Natural killer cell (primary cell): ENCODE measurements around the gene PDE11A. TPM values are rescaled to one million over a fixed set of nuclear protein-coding genes. Genes with fewer than 3 reads are reported as not detected.

Experiments
- ATAC-seq, 3 donors: fragments of 150-1000 bp in 2 of 3; fragments of 200-7000 bp in 1 of 3; cut with Tn5 transposase; 1 replicate in 1 of 3; 2 replicates in 2 of 3; pipeline ENCODE4 v1.10.0; 2021; ENCODE audit warnings: mild to moderate bottlenecking in 2 of 3, moderate library complexity in 2 of 3
- DNase-seq, 2 donors: peaks; one replicate each; pipeline versions ENCODE4 v3.0.0 to v3.0.0-alpha.2; 2013 to 2021; ENCODE audit warnings: mixed read lengths in 1 of 2
- H3K27ac ChIP-seq: one replicate; pipeline ENCODE4 v1.5.1; 2013; ENCODE audit warnings: mild to moderate bottlenecking, low read length
- H3K27me3 ChIP-seq: one replicate; pipeline ENCODE4 v1.6.1; 2013; ENCODE audit warnings: low read length; ENCODE audit not compliant: control insufficient read depth, insufficient read depth
- H3K36me3 ChIP-seq: one replicate; pipeline ENCODE4 v1.6.1; 2013; ENCODE audit warnings: low read length; ENCODE audit not compliant: control insufficient read depth, insufficient read depth
- H3K4me1 ChIP-seq: one replicate; pipeline ENCODE4 v1.6.1; 2013; ENCODE audit warnings: low read length; ENCODE audit not compliant: control insufficient read depth, insufficient read depth
- H3K4me3 ChIP-seq: one replicate; pipeline ENCODE4 v1.5.1; 2013; ENCODE audit warnings: low read length
- H3K9me3 ChIP-seq: one replicate; pipeline ENCODE4 v1.6.1; 2013; ENCODE audit warnings: low read length; ENCODE audit not compliant: control insufficient read depth, insufficient read depth
- H3K27ac Mint-ChIP-seq, 2 donors: one replicate each; pipeline ENCODE4 v1.8.0; 2022; ENCODE audit warnings: mild to moderate bottlenecking in 2 of 2, mixed read lengths in 2 of 2, moderate library complexity in 1 of 2
- H3K27me3 Mint-ChIP-seq, 2 donors: one replicate each; pipeline ENCODE4 v1.8.0; 2022; ENCODE audit warnings: low read depth in 2 of 2, mixed read lengths in 2 of 2
- H3K36me3 Mint-ChIP-seq: one replicate; pipeline ENCODE4 v1.8.0; 2022; ENCODE audit warnings: mixed read lengths
- H3K4me1 Mint-ChIP-seq, 2 donors: one replicate each; pipeline ENCODE4 v1.8.0; 2022; ENCODE audit warnings: mixed read lengths in 2 of 2
- H3K4me3 Mint-ChIP-seq: one replicate; pipeline ENCODE4 v1.8.0; 2022; ENCODE audit warnings: mild to moderate bottlenecking, moderate library complexity, mixed read lengths
- H3K9me3 Mint-ChIP-seq, 2 donors: one replicate each; pipeline ENCODE4 v1.8.0; 2022; ENCODE audit warnings: mixed read lengths in 2 of 2
- CTCF ChIP-seq: fragments of 200-600 bp; IDR thresholded peaks from one replicate; pipeline ENCODE4 v1.8.0; 2022; ENCODE audit warnings: antibody characterized with exemption
- WGBS: methylation state at CpG from one replicate; pipeline ENCODE4 v1.1.7; 2013; ENCODE audit warnings: missing lambda C conversion rate; ENCODE audit not compliant: insufficient coverage; 5-methylcytosine and 5-hydroxymethylcytosine counted together
- intact Hi-C: fragments of 100-400 bp; cut with micrococcal nuclease; formaldehyde crosslinking; loops from one replicate; pipeline ENCODE4 v1.14.2; 2022
- total RNA-seq, 4 donors: library from RNA; stranded (reverse); fragments of 120-200 nt in 1 of 4; gene quantifications; one replicate each; pipeline versions ENCODE4 v1.2.3 to v1.2.4, GENCODE V29; 2013 to 2022

PDE11A gene
- total RNA-seq, 3 donors from 2014 or later (not counting 1 experiment from before 2014, with no cell fraction given), result not detected

- Mint-ChIP-seq H3K27me3 (peaks cover 0 to 11% of the 10 kb centered on the region in 2 donors), H3K4me1 (no peaks in the 10 kb centered on the region), H3K4me3 (no peak overlapping the region), H3K9me3 (no peaks in the 10 kb centered on the region), H3K36me3 (no peaks in the 10 kb centered on the region), H3K27ac (no peak overlapping the region)
- no peak for TF ChIP-seq CTCF
- Histone ChIP-seq H3K27ac (no peak overlapping the region), H3K36me3 (no peaks in the 10 kb centered on the region), H3K4me3 (no peak overlapping the region), H3K9me3 (no peaks in the 10 kb centered on the region), H3K27me3 (no peaks in the 10 kb centered on the region), H3K4me1 (no peaks in the 10 kb centered on the region)
- WGBS, result 100% methylated on average over 1 of the region's 1 CpG
- DNase-seq (no peak), ATAC-seq (no peak)
- intact Hi-C loops, result no loop called here
These were observed 490.6 kb downstream of the PDE11A start for GRCh38 chr2:177582000-177582399.

- H3K4me1 Mint-ChIP-seq, result no peaks in the 10 kb centered on the region
- Histone ChIP-seq H3K36me3 (no peaks in the 10 kb centered on the region), H3K27me3 (no peaks in the 10 kb centered on the region), H3K4me1 (no peaks in the 10 kb centered on the region), H3K4me3 (no peak overlapping the region), H3K9me3 (no peaks in the 10 kb centered on the region), H3K27ac (no peak overlapping the region)
- no peak overlapping the region for H3K27ac Mint-ChIP-seq
- ATAC-seq (no peak), DNase-seq (no peak)
- no peak for TF ChIP-seq CTCF
- intact Hi-C loops, result no loop called here
- H3K4me3 Mint-ChIP-seq, result no peak overlapping the region
- no peaks in the 10 kb centered on the region for H3K9me3 Mint-ChIP-seq
- WGBS, result 96% methylated on average over 3 of the region's 3 CpGs
- peaks cover 0 to 14% of the 10 kb centered on the region in 2 donors for H3K27me3 Mint-ChIP-seq
- H3K36me3 Mint-ChIP-seq, result no peaks in the 10 kb centered on the region
These were observed 493.0 kb downstream of the PDE11A start for GRCh38 chr2:177579486-177580036.

- TF ChIP-seq CTCF, result no peak
- DNase-seq (no peak), ATAC-seq (no peak)
- no peaks in the 10 kb centered on the region for H3K9me3 ChIP-seq
- H3K4me1 Mint-ChIP-seq, result no peaks in the 10 kb centered on the region
- H3K27me3 Mint-ChIP-seq, result peaks cover 0 to 16% of the 10 kb centered on the region in 2 donors
- H3K36me3 ChIP-seq, result no peaks in the 10 kb centered on the region
- no peaks in the 10 kb centered on the region for H3K36me3 Mint-ChIP-seq
- no peak overlapping the region for H3K27ac Mint-ChIP-seq
- no peak overlapping the region for H3K4me3 Mint-ChIP-seq
- no peaks in the 10 kb centered on the region for H3K27me3 ChIP-seq
- WGBS, result no CpG with 5 or more reads among the region's 3 CpGs
- H3K9me3 Mint-ChIP-seq, result no peaks in the 10 kb centered on the region
- intact Hi-C loops, result no loop called here
- H3K4me1 ChIP-seq, result no peaks in the 10 kb centered on the region
- H3K27ac ChIP-seq, result no peak overlapping the region
- no peak overlapping the region for H3K4me3 ChIP-seq
These were observed 494.1 kb downstream of the PDE11A start for GRCh38 chr2:177578454-177578853.

GRCh38 chr2:177577075-177577474 lies 495.5 kb downstream of the PDE11A start:
- H3K27me3 ChIP-seq, result no peaks in the 10 kb centered on the region
- no peaks in the 10 kb centered on the region for H3K4me1 ChIP-seq
- H3K36me3 ChIP-seq, result no peaks in the 10 kb centered on the region
- WGBS, result 69% methylated on average over 1 of the region's 1 CpG
- no peak for DNase-seq
- no peaks in the 10 kb centered on the region for H3K4me1 Mint-ChIP-seq
- ATAC-seq, result no peak
- intact Hi-C loops, result no loop called here
- H3K36me3 Mint-ChIP-seq, result no peaks in the 10 kb centered on the region
- H3K4me3 Mint-ChIP-seq, result no peak overlapping the region
- TF ChIP-seq CTCF, result no peak
- no peak overlapping the region for H3K4me3 ChIP-seq
- H3K27ac Mint-ChIP-seq, result no peak overlapping the region
- H3K9me3 Mint-ChIP-seq, result no peaks in the 10 kb centered on the region
- H3K27ac ChIP-seq, result no peak overlapping the region
- H3K27me3 Mint-ChIP-seq, result peaks cover 10 to 12% of the 10 kb centered on the region in 2 donors
- no peaks in the 10 kb centered on the region for H3K9me3 ChIP-seq
